GM12873 (cell line): ENCODE results near the gene SERPINB2.

Source experiments
- TF ChIP-seq, protein P1 (sequence below): IDR thresholded peaks from 2 replicates; pipeline ENCODE4 v1.5.1; 2012; ENCODE audit warnings: low read depth, mild to moderate bottlenecking, moderate library complexity, low read length, control low read depth; ENCODE audit not compliant: insufficient read depth; ENCODE audit errors: missing control alignments

SERPINB2 gene

DNA sequence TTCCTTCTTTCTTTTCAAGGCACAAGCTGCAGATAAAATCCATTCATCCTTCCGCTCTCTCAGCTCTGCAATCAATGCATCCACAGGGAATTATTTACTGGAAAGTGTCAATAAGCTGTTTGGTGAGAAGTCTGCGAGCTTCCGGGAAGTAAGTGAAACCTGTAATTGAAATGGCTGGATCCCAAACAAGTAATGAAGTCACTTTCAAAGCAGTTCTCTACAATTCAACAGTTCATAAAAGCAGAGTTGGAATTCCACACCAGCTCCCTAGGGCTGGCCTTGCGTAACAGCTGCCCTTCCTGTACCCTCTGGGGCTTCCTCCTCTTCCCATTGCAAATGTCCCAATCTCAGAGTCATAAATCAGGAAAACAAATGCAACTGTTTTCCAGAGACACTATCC is 9.6 kb downstream of the SERPINB2 start:
- TF ChIP-seq, protein P1, sequence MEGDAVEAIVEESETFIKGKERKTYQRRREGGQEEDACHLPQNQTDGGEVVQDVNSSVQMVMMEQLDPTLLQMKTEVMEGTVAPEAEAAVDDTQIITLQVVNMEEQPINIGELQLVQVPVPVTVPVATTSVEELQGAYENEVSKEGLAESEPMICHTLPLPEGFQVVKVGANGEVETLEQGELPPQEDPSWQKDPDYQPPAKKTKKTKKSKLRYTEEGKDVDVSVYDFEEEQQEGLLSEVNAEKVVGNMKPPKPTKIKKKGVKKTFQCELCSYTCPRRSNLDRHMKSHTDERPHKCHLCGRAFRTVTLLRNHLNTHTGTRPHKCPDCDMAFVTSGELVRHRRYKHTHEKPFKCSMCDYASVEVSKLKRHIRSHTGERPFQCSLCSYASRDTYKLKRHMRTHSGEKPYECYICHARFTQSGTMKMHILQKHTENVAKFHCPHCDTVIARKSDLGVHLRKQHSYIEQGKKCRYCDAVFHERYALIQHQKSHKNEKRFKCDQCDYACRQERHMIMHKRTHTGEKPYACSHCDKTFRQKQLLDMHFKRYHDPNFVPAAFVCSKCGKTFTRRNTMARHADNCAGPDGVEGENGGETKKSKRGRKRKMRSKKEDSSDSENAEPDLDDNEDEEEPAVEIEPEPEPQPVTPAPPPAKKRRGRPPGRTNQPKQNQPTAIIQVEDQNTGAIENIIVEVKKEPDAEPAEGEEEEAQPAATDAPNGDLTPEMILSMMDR = no peak

DNA sequence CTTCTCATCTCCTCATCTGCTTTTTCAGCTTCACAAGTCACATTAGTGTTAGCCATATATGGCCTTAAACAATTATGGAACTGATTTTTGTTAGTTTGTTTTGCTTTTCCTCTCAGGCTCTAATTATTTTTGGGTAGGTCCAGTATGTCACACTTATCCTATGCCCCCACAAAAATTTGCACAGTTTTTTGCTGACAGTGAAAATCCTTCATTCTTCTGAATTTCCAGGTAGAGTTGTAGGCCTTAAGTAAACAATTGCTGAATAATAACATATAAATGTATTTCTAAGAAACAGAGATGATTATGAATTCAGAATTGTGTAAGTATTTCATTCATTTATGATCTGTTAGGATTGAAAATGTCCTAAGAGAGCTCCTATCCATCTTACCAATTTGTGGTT is 11.7 kb downstream of the SERPINB2 start:
- TF ChIP-seq, protein P1 = no peak

DNA sequence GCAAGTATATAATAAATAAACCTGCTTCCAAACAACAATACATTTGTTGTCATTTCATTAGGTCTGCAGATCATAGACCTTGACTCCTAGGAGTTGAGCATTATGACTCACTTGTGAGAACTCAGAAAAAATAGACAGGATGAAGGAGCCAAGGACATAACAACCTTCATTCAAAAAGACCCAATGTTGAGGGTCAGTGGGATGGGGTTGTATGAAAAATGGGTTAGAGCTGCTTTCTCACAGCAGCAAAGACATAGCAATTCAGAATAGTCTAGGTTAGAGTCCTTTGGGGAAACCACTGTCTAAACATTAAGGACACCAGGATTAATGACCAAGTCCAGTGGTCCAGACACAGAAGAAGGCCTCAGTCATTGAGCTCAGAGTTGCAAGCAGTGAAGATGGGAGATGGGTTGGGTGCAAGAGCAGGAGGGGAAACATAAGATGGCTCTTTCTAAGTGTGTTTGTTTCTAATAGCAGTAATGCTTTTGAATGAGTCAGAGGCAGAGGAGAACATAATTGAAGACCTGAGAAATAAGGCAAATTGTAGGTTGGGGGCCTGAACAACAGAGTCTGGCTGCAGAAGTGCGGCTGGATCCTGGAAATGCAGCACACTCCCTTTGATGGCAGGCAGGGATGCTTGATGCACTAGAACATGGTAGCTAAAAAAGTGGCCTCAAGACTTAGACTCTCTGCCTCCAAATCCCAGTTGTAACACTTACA is 16.5 kb downstream of the SERPINB2 start:
- TF ChIP-seq, protein P1 = no peak

DNA sequence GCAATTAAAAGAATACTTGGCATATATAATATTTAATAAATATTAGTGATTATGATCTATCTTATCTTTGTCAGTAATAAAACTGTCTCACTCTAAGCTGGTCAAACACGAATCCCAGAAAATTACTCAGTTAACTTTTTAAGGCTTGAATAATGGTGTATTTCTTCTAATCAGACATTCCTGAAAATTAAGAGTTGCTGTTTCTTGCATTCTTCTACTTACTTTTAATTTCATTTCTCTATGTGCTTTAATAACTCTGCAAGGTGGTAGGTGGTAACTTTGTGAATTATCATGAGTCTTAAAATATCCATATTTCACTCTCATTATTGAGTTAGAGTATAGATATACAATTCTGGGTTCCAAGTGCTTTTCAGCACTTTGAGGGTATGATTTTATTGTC is 17.2 kb downstream of the SERPINB2 start:
- TF ChIP-seq, protein P1 = no peak

DNA sequence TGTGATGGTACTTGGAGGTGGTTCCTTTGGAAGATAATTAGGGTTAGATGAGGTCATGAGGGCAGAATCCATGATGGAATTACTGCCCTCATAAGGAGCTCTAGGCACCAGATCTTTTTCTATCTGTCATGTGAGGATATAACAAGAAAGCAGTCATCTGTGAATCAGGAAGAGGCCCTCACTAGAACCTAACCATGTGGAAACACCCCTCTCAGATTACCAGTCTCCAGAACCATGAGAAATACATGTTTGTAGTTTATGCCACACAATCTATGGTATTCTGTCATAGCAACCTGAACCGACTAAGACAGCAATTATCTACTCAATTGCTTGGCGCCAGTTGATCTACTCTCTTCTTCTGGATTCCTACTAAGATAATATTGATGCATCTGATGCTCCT is 17.9 kb downstream of the SERPINB2 start:
- TF ChIP-seq, protein P1 = no peak

DNA sequence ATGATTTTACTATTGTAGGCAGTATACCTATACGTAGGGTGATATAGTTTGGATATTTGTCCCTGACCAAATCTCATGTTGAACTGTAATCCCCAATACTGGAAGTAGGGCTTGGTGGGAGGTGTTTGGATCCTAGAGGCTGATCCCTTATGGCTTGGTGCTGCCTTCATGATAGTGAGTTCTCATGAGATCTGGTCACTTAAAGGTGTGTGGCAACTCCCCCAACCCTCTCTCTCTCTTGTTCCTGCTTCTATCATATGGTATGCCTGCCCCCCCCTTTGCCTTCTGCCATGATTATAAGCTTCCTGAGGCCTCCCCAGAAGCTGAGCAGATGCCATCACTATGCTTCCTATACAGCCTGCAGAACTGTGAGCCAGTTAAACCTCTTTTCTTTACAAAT is 18.6 kb downstream of the SERPINB2 start:
- TF ChIP-seq, protein P1 = no peak

DNA sequence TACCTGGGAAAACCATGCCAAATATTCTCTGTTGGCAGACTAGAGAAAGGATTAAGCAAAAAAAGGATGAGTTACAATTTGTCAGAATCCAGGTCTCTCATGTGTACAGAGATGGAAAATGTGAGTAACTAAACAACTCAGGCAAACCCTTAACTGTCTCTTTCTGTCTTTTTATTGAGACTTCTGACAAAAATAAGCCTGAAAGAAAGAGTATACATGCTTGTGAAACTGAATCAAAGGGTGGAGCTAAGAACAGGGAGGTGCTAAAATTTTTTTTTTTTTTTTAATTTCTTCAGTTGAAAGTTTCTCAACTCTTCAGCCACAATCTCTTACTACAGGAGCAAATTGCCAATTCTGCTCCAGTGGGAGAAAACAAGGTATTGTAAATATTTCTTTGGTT is 20.2 kb downstream of the SERPINB2 start, which contains the start of gene SERPINB10:
Gene SERPINB10 (plus strand): TSS at position 295 of the 400 bp plus-strand sequence. CDS start 7,553 bp downstream, outside the sequence.
- TF ChIP-seq, protein P1 = no peak
